Measurements from ENCODE around the gene TBC1D24.

DNA sequence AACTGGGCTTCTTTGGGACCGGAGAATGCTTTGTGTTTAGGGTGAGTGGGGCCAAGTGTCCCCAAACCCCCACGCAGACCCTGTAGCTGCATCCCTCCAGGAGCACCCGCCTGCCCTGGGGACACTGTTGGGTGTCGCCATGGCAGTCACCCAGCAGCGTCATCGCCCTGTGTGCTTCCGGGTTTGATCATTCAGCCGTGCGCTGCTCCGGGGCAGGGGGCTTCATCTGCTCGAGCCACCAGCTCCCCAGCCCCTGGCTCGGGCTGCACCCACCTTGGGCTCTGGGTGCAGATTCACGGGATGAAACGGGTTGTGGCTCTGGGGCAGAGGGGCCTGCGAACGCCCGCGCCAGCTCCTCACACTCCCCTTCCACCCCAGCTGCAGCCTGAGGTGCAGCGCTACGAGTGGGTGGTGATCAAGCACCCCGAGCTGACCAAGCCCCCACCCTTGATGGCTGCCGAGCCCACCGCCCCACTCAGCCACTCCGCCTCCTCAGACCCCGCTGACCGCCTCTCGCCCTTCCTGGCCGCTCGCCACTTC is 25.0 kb downstream of the TBC1D24 start:
- TF ChIP-seq, protein P1, sequence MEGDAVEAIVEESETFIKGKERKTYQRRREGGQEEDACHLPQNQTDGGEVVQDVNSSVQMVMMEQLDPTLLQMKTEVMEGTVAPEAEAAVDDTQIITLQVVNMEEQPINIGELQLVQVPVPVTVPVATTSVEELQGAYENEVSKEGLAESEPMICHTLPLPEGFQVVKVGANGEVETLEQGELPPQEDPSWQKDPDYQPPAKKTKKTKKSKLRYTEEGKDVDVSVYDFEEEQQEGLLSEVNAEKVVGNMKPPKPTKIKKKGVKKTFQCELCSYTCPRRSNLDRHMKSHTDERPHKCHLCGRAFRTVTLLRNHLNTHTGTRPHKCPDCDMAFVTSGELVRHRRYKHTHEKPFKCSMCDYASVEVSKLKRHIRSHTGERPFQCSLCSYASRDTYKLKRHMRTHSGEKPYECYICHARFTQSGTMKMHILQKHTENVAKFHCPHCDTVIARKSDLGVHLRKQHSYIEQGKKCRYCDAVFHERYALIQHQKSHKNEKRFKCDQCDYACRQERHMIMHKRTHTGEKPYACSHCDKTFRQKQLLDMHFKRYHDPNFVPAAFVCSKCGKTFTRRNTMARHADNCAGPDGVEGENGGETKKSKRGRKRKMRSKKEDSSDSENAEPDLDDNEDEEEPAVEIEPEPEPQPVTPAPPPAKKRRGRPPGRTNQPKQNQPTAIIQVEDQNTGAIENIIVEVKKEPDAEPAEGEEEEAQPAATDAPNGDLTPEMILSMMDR (IDR thresholded peaks at IDR 0.05), result no peak
- TF ChIP-seq POLR2A (IDR thresholded peaks at IDR 0.05), result no peak

Measured in heart left ventricle (tissue), 13 donors.